PFSK-1 (cell line): ENCODE data around the gene KANSL2.

Experiments
- FOXP2 ChIP-seq: optimal IDR thresholded peaks from 2 replicates; pipeline ENCODE3; 2011; ENCODE audit warnings: borderline replicate concordance, control low read depth, inconsistent platforms; ENCODE audit not compliant: insufficient read depth; ENCODE audit errors: extremely low read length, extremely low read depth
- POLR2AphosphoS5 ChIP-seq: IDR thresholded peaks from 2 replicates; pipeline ENCODE4 v1.6.1; 2012; ENCODE audit warnings: low read depth, mild to moderate bottlenecking, control low read depth, low read length, moderate library complexity
- REST ChIP-seq, 2 experiments: IDR thresholded peaks; 2 replicates each; pipeline versions ENCODE4 v1.6.1 to v1.8.0; 2011 to 2012; ENCODE audit warnings: low read depth in 2 of 2, low read length in 2 of 2, control low read depth in 1 of 2, inconsistent platforms in 1 of 2, mild to moderate bottlenecking in 1 of 2, moderate library complexity in 1 of 2; ENCODE audit not compliant: insufficient read depth in 1 of 2
- SIN3A ChIP-seq: IDR thresholded peaks from 2 replicates; pipeline ENCODE4 v1.6.1; 2012; ENCODE audit warnings: mild to moderate bottlenecking, low read length, moderate library complexity, borderline replicate concordance; ENCODE audit not compliant: insufficient read depth
- TAF1 ChIP-seq: IDR thresholded peaks from 2 replicates; pipeline ENCODE4 v1.6.1; 2012; ENCODE audit warnings: low read length, control low read depth, borderline replicate concordance; ENCODE audit not compliant: insufficient read depth

The KANSL2 gene

GRCh38 chr12:48681399-48681709, 684 bp downstream of the KANSL2 start:
- TF ChIP-seq TAF1 (no peak), FOXP2 (no peak), SIN3A (no peak), POLR2AphosphoS5 (no peak), REST (IDR thresholded peaks at IDR 0.05; ENCODE audit: insufficient read depth in 1 of 2, low read depth in 2 of 2, low read length in 2 of 2) (no peak)

- TF ChIP-seq POLR2AphosphoS5 = no peak
- no peak for TF ChIP-seq FOXP2
- TF ChIP-seq SIN3A = no peak
- TF ChIP-seq TAF1 = no peak
- no peak for TF ChIP-seq REST (IDR thresholded peaks at IDR 0.05; ENCODE audit: insufficient read depth in 1 of 2, low read depth in 2 of 2, low read length in 2 of 2)
Measured at GRCh38 chr12:48680861-48681260, 1.2 kb downstream of the KANSL2 start.

GRCh38 chr12:48678551-48679185, 3.4 kb downstream of the KANSL2 start:
- no peak for TF ChIP-seq REST (IDR thresholded peaks at IDR 0.05; ENCODE audit: insufficient read depth in 1 of 2, low read depth in 2 of 2, low read length in 2 of 2)
- TF ChIP-seq TAF1 = no peak
- no peak for TF ChIP-seq SIN3A
- no peak for TF ChIP-seq POLR2AphosphoS5
- TF ChIP-seq FOXP2 = no peak

GRCh38 chr12:48671231-48671856, 10.7 kb downstream of the KANSL2 start:
- TF ChIP-seq REST (IDR thresholded peaks at IDR 0.05; ENCODE audit: insufficient read depth in 1 of 2, low read depth in 2 of 2, low read length in 2 of 2) (no peak), TAF1 (no peak), SIN3A (no peak), FOXP2 (no peak), POLR2AphosphoS5 (no peak)

- TF ChIP-seq FOXP2 (no peak), SIN3A (no peak), REST (IDR thresholded peaks at IDR 0.05; ENCODE audit: insufficient read depth in 1 of 2, low read depth in 2 of 2, low read length in 2 of 2) (no peak), POLR2AphosphoS5 (no peak), TAF1 (no peak)
Measured at GRCh38 chr12:48668996-48669395, 13.0 kb downstream of the KANSL2 start.
